Measurements from ENCODE around the gene ACACB. TPM values are rescaled to one million over a fixed set of nuclear protein-coding genes. Genes with fewer than 3 reads are reported as not detected.
A peak's percentile ranks its signal among the peaks of the same experiment; 100 is the strongest.

Gene ACACB
- total RNA-seq, 1 experiment from 2014 or later: 1.0 TPM

DNA sequence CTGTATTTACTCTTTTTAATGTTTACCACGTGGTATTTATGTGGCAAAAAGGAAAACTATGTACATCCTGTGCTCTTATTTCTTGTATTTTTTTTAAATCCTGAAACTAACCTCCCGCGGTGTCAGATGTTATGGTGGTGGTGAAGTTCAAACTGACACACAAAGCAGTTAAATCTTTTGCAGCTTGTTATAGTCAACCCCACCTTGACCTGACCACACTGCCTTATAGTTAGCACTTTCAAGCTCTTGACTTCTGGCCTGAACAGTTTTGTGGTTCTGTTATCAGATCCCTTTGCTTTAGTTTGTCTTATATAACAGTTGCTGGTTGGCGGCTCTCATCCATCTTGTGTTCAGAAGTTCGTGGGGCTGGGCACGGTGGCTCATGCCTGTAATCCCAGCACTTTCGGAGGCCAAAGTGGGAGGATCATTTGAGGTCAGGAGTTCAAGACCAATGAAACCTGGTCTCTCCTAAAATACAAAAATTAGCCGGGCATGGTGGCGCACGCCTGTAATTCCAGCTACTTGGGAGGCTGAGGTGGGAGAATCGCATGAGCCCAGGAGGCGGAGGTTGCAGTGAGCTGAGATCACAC lies 16.9 kb upstream of the ACACB start:
- peaks cover 32% of the 10 kb centered on the region for H3K36me3 Mint-ChIP-seq (ENCODE audit: insufficient read depth, unreplicated experiment)
- DNase-seq (ENCODE audit: unreplicated experiment): no peak
- POLR2A ChIA-PET: interaction anchor here (0.6 to 3.5 kb wide), 12 partner anchors 9 to 537 kb away, joined by 3 to 25 read pairs (median 4); partner anchors contain the start of genes ISCU and USP30
- intact Hi-C loops (cut with micrococcal nuclease): loop anchor here (10.0 kb wide), 2 partner anchors 145 to 245 kb away; partner anchors contain the start of gene SSH1
- H3K4me1 Mint-ChIP-seq (ENCODE audit: insufficient read depth, unreplicated experiment): peaks cover 16% of the 10 kb centered on the region
- CTCF ChIA-PET: interaction anchor here (0.8 to 4.2 kb wide), 5 partner anchors 9 to 537 kb away, joined by 3 to 35 read pairs (median 4); partner anchors contain the start of gene ISCU
- TF ChIP-seq, protein P1, sequence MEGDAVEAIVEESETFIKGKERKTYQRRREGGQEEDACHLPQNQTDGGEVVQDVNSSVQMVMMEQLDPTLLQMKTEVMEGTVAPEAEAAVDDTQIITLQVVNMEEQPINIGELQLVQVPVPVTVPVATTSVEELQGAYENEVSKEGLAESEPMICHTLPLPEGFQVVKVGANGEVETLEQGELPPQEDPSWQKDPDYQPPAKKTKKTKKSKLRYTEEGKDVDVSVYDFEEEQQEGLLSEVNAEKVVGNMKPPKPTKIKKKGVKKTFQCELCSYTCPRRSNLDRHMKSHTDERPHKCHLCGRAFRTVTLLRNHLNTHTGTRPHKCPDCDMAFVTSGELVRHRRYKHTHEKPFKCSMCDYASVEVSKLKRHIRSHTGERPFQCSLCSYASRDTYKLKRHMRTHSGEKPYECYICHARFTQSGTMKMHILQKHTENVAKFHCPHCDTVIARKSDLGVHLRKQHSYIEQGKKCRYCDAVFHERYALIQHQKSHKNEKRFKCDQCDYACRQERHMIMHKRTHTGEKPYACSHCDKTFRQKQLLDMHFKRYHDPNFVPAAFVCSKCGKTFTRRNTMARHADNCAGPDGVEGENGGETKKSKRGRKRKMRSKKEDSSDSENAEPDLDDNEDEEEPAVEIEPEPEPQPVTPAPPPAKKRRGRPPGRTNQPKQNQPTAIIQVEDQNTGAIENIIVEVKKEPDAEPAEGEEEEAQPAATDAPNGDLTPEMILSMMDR (IDR thresholded peaks at IDR 0.05; ENCODE audit: unreplicated experiment): no peak
- H3K27ac Mint-ChIP-seq (ENCODE audit: low read depth, unreplicated experiment): no peak overlapping the region
- no peaks in the 10 kb centered on the region for H3K27me3 Mint-ChIP-seq (ENCODE audit: insufficient read depth, unreplicated experiment)
- peak overlapping the region; percentile 79 for H3K4me3 Mint-ChIP-seq (ENCODE audit: unreplicated experiment)
- BruUV-seq (replicated peaks): no TSS peak
- no peaks in the 10 kb centered on the region for H3K9me3 Mint-ChIP-seq (ENCODE audit: unreplicated experiment)

DNA sequence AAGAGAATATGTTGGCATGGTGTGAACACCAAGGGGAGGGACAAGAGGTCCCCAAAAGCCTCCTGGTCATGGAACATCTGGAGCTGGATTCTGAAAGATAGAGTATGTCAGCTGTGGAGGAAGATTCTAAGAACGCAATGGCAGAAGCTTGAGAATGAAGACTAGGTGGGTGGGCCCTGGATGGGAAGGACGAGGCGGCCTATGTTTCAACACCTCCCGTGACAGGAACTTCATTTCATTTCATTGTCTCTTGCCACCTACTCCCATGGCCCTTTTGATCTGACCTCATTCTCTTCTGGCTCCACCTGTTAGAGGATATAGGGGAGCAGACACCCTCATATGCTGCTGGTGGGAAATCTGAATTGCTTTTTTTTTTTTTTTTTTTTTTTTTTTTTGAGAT lies 15.6 kb upstream of the ACACB start:
- TF ChIP-seq, protein P1 (IDR thresholded peaks at IDR 0.05; ENCODE audit: unreplicated experiment): no peak
- DNase-seq (ENCODE audit: unreplicated experiment): no peak
- no peaks in the 10 kb centered on the region for H3K27me3 Mint-ChIP-seq (ENCODE audit: insufficient read depth, unreplicated experiment)
- ChIA-PET POLR2A (interaction anchor here (3.5 kb wide), 1 partner anchor 11 kb away, joined by 25 read pairs; no protein-coding TSS in a partner anchor), CTCF (interaction anchor here (0.7 to 4.2 kb wide), 7 partner anchors 8 to 291 kb away, joined by 3 to 35 read pairs (median 4); no protein-coding TSS in a partner anchor)
- no peaks in the 10 kb centered on the region for H3K9me3 Mint-ChIP-seq (ENCODE audit: unreplicated experiment)
- BruUV-seq (replicated peaks): no TSS peak
- H3K27ac Mint-ChIP-seq (ENCODE audit: low read depth, unreplicated experiment): no peak overlapping the region
- intact Hi-C loops (cut with micrococcal nuclease): no loop called here
- peaks cover 16% of the 10 kb centered on the region for H3K4me1 Mint-ChIP-seq (ENCODE audit: insufficient read depth, unreplicated experiment)
- H3K36me3 Mint-ChIP-seq (ENCODE audit: insufficient read depth, unreplicated experiment): peaks cover 36% of the 10 kb centered on the region
- no peak overlapping the region for H3K4me3 Mint-ChIP-seq (ENCODE audit: unreplicated experiment)

DNA sequence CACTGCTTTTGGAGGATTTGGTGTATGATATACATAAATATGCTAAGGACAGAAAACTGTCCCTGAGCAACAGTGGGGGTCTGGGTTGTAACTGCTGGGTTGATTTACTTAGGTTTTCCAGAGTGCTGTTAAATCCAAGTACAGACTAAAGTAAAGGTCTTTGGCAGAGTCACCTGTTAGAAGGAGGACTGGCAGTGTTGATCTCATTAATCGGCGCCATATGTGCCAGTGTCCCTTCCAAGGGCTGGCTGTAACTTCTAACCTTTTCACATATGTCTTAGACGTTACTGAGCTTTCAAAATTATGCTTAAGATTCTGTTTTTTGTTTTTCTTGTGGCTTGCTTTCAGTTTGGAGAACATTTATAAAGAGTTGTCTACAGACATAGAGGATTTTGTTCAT lies 13.9 kb upstream of the ACACB start:
- no peaks in the 10 kb centered on the region for H3K27me3 Mint-ChIP-seq (ENCODE audit: insufficient read depth, unreplicated experiment)
- H3K4me3 Mint-ChIP-seq (ENCODE audit: unreplicated experiment): no peak overlapping the region
- BruUV-seq (replicated peaks): no TSS peak
- POLR2A ChIA-PET: no interaction called here
- DNase-seq (ENCODE audit: unreplicated experiment): no peak
- H3K4me1 Mint-ChIP-seq (ENCODE audit: insufficient read depth, unreplicated experiment): peaks cover 16% of the 10 kb centered on the region
- CTCF ChIA-PET: interaction anchor here (0.6 to 1.6 kb wide), 5 partner anchors 10 to 540 kb away, joined by 3 to 8 read pairs (median 4); no protein-coding TSS in a partner anchor
- intact Hi-C loops (cut with micrococcal nuclease): no loop called here
- H3K36me3 Mint-ChIP-seq (ENCODE audit: insufficient read depth, unreplicated experiment): peaks cover 54% of the 10 kb centered on the region
- TF ChIP-seq, protein P1 (IDR thresholded peaks at IDR 0.05; ENCODE audit: unreplicated experiment): no peak
- no peaks in the 10 kb centered on the region for H3K9me3 Mint-ChIP-seq (ENCODE audit: unreplicated experiment)
- H3K27ac Mint-ChIP-seq (ENCODE audit: low read depth, unreplicated experiment): no peak overlapping the region

DNA sequence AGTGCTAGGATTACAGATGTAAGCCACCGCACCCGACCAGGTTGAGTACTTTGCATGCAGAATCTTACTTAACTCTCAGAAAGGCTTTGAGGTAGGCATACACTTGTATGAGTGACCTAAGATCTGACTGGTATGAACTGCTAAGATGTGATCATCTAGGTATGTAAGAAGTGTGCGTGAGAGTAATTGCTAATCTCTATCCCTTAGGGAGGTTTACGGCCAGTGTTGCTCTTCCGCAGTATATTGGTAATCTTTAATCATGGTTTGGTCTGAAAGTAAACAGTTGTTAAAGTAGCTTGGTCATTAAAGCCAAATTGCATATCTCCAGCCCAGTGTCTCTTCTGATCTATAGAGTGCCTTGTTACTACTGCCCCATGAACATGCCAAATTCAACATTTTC lies 11.2 kb upstream of the ACACB start:
- no TSS peak for BruUV-seq (replicated peaks)
- H3K27ac Mint-ChIP-seq (ENCODE audit: low read depth, unreplicated experiment): no peak overlapping the region
- no peaks in the 10 kb centered on the region for H3K4me1 Mint-ChIP-seq (ENCODE audit: insufficient read depth, unreplicated experiment)
- no peaks in the 10 kb centered on the region for H3K9me3 Mint-ChIP-seq (ENCODE audit: unreplicated experiment)
- H3K4me3 Mint-ChIP-seq (ENCODE audit: unreplicated experiment): no peak overlapping the region
- DNase-seq (ENCODE audit: unreplicated experiment): no peak
- intact Hi-C loops (cut with micrococcal nuclease): no loop called here
- ChIA-PET POLR2A (no interaction called here), CTCF (no interaction called here)
- TF ChIP-seq, protein P1 (IDR thresholded peaks at IDR 0.05; ENCODE audit: unreplicated experiment): no peak
- peaks cover 70% of the 10 kb centered on the region for H3K36me3 Mint-ChIP-seq (ENCODE audit: insufficient read depth, unreplicated experiment)
- H3K27me3 Mint-ChIP-seq (ENCODE audit: insufficient read depth, unreplicated experiment): no peaks in the 10 kb centered on the region

Measured in MCF 10A (cell line).